ENCODE data around the gene KLHL1.
A peak's percentile ranks its signal among the peaks of the same experiment; 100 is the strongest.

Gene KLHL1

DNA sequence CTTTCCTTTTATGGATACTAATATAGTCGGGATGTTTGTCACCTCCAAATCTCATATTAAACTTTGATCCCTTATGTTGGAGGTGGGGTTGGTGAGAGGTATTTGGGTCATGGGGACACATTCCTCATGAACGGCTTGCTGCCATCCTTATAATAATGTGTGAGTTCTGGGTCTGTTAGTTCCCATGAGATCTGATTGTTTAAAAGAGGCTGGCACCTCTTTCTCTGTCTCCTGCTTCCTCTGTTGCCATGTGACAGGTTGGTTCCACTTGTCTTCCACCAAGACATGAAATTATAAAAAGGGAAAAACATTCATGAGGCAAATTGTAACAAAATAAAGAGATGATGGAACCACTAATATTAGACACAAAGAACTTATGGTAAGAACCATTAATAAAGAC, 108.4 kb downstream of the KLHL1 start:
- DNase-seq = no peak

GRCh38 chr13:69997061-69997460, 111.2 kb downstream of the KLHL1 start:
- no peak for DNase-seq

DNA sequence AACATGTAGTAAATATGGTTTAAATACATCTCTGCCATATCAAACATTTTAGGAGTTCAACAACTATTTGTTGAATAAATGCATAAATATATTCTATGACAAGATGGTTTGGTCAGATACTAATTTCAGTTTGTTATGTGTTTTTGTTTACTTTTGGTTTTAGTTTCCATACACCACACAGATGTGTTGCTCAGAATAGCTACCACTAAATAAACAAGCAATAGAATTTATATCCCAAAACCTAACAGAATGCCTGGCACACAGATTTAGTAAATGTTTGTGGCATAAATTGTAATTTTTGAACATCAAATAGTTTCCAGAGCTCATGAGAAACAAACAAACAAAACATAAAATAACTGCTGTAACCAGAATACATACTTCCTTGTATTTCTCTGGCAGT, 127.5 kb downstream of the KLHL1 start:
- no peak for DNase-seq

DNA sequence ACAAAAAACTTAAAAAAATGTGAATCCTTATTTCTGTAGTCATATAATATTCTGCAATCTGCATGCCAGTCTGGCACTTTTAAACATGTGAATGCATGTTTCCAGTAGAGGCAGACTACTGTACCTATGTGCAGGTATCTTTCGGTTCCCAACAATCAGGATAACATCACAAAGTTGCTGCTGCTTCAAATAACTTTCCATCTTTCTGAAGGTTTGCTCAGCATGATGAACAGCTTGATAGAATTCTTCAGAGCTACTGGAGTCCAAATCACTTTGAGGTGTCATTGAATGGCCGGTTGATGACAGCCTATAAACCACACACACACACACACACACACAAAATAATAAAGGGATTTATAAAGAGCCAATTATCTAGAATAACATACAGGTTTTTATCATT, 132.8 kb downstream of the KLHL1 start:
- no peak for DNase-seq

GRCh38 chr13:69970520-69970919, 137.7 kb downstream of the KLHL1 start:
- DNase-seq = peak; percentile 0

DNA sequence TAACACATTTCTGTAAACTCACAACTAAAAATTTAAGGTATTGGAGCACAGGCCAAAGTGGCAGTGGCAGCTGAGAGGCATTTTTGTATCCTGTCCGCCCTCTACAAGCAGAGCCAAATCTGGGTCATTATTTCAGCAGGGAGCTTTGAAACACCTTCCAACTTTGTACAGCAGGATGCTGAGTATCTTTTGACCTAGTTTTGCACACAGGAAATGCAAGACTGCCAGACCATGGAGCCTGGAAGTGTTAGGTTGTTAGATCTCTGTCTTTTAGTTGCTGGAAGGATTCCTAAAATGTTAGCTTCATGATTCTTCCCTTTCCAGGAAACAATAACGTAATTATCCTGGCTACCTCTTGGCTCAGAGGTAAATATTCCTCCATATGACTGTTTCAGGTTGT, 149.2 kb downstream of the KLHL1 start:
- no peak for DNase-seq

DNA sequence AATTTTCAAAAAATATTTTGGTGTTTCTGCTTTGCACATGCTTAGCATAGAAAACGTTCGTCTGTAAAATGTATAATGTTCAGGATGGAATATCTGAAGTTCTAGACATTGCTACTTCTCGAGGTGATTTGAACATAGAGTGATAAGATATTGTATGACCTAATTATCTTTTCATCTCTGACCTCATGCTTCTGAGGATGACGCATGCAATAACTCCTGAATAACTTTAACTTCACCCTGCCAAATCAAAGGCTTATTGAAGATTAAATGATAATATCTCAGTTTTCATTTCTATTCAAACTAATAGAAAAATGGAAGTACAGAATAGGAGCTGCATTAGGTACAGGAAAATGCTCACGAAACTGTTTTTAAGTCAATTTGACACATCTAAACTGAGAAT, 151.4 kb downstream of the KLHL1 start:
- no peak for DNase-seq

GRCh38 chr13:69956349-69956748, 151.9 kb downstream of the KLHL1 start:
- no peak for DNase-seq

GRCh38 chr13:69955271-69955670, 153.0 kb downstream of the KLHL1 start:
- no peak for DNase-seq

DNA sequence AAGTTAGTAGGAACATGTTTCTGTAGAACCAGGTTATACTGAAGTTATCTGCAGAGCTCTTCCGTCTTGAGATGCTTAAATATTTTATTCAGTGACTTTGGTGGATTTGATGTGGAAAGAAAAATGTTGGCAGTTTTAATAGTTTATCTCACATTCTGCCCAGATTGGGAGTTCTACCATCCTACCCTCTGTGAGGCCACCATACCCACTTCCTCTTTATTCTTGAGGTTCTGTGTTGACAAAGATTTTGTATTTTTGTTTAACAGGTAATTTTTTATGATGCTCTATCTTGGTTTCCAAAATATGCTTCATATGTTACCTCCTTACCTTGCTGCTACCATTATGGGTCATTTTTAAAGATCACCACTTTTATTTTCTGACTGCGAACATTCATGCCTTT, 156.8 kb downstream of the KLHL1 start:
- no peak for DNase-seq

DNA sequence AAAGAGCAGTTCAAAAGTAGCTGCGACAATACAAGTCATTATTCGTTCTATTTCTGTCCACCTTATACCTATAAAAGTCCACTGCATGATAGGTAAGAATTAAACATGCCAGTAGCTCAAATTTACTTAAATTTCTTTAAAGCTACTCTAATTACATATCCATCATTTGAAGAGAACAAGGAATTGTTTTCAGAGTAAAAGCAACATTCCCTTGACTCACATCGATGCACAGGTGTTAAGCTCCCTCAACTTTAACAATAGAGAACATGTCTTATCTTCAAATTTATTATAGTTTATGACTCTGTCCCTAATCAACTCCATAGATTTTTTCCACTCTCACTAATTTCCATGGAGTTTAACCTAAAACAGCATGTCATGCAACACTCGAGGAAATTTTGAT, 158.1 kb downstream of the KLHL1 start:
- no peak for DNase-seq

GRCh38 chr13:69948016-69948415, 160.2 kb downstream of the KLHL1 start:
- DNase-seq = no peak

DNA sequence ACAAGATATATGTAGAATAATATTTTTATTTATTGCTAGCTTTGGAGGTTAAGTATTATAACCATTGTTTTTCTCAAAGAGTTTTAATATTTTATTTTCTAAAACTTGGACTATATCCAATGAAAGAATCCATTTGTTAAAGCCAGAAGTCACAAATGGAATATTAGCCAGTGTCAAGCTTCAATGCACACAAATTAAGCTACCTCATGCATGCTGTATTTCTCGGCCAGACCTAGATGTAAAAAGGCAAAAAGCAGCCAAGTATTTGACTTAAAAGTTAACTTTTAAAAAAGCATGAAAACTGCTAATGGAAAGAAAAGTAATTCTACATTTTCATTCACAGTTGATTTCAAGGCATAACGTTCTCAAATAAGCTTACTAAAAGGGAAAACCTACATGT, 160.7 kb downstream of the KLHL1 start:
- DNase-seq = no peak

- no peak for DNase-seq
These were observed 161.7 kb downstream of the KLHL1 start for GRCh38 chr13:69946511-69946910.

- DNase-seq = peak; percentile 62
These were observed 173.2 kb downstream of the KLHL1 start for GRCh38 chr13:69935043-69935442.

DNA sequence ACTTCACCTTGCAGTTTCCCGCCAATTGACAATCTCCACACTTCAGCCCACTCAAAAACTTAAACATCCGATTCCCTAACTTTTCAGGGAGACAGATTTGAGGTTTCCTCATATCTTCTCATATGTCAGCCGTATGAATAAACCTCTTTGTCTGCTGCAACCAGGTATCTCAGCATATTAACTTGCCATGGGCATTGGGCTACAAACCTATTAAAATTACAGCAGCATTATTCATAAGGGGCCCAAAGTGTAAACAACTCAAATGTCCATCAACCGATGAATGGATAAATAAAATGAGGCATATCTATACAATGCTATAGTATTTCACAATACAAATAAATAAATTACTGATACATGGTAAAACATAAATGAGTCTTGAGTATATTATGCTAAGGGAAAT, 180.0 kb downstream of the KLHL1 start:
- DNase-seq = no peak

GRCh38 chr13:69921156-69921555, 187.1 kb downstream of the KLHL1 start:
- no peak for DNase-seq

DNA sequence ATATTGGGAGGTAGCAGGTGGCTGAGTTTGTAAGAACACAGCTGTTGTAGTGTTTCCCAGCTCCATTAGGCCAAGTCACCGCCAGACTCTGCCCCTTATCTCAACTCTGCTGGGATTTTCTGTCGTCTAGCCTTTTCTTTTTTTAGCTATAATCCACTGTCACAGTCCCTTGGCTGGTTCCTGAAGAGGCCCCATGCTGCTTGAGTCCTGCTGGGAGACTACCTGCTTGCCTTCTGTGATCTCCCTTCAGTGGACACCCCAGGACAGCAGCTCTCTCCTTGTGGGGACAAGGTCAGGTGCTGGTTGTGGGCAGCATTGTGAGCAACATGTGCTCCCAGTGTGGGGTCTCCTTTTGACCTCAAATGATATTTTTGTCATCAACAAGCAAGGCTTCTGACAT, 195.6 kb downstream of the KLHL1 start:
- no peak for DNase-seq

GRCh38 chr13:69910800-69911199, 197.5 kb downstream of the KLHL1 start:
- DNase-seq = no peak

GRCh38 chr13:69904784-69905183, 203.5 kb downstream of the KLHL1 start:
- DNase-seq = no peak

- DNase-seq = no peak
These were observed 205.2 kb downstream of the KLHL1 start for GRCh38 chr13:69903081-69903480.

GRCh38 chr13:69882451-69882850, 225.8 kb downstream of the KLHL1 start:
- DNase-seq = no peak

GRCh38 chr13:69879936-69880335, 228.3 kb downstream of the KLHL1 start:
- DNase-seq = no peak

DNA sequence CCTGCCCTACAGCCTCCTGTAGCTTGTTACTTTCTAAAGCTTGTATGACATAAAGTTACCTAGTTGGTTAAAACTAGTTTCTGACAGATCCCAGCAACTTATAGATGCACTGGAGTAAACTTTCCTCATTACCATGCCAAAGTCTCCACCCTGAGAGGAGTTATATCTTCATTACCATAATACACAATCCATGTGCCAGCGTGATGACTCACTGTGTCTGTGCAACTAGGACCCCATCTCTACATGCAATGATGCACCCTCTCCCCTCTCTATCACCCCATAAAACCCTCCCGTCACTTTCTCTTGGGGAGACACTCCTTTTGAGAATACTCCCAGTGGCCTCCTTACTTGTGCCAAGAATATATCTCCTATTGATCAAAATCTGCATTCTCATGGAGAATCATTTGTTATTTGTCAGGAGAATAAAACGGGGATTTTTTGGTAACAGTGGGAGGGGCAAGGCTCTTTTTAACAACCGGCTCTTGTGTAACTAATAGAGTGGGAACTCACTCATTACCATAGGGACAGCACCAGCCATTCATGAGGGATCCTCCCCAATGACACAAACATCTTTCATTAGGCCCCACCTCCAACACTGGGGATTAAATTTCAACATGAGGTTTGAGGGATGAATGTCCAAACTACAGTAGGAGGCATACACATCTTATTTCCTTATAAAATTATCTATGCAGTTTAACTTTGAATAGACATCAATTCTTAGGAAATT, 235.8 kb downstream of the KLHL1 start:
- no peak for DNase-seq

GRCh38 chr13:69866555-69866954, 241.7 kb downstream of the KLHL1 start:
- DNase-seq = no peak
